Brain microvascular endothelial cell (primary cell): Measurements from ENCODE around the gene SIGMAR1.
A peak's percentile ranks its signal among the peaks of the same experiment; 100 is the strongest.

ENCODE experiments used
- DNase-seq: peaks from one replicate; pipeline ENCODE4 v3.0.0-alpha.2; 2020
- H3K27ac ChIP-seq: fragments of 250-450 bp; sonication (Bioruptor Pico); 2 replicates; pipeline ENCODE4 v1.5.1; 2020; ENCODE audit warnings: mild to moderate bottlenecking, moderate library complexity
- H3K27me3 ChIP-seq: fragments of 250-450 bp; sonication (Bioruptor Pico); replicated peaks from 2 replicates; pipeline ENCODE4 v1.5.1; 2020; ENCODE audit warnings: mild to moderate bottlenecking
- H3K36me3 ChIP-seq: fragments of 250-450 bp; sonication (Bioruptor Pico); replicated peaks from 2 replicates; pipeline ENCODE4 v1.5.1; 2020; ENCODE audit warnings: mild to moderate bottlenecking
- H3K4me3 ChIP-seq: 2 replicates; pipeline ENCODE4 v1.5.1; 2011; ENCODE audit warnings: low read depth, mild to moderate bottlenecking, control low read depth, low read length, moderate library complexity
- CTCF ChIP-seq: IDR thresholded peaks from 2 replicates; pipeline ENCODE4 v1.5.1; 2011; ENCODE audit warnings: low read depth, mild to moderate bottlenecking, moderate library complexity, low read length, control low read depth, inconsistent platforms; ENCODE audit errors: missing control alignments
- in situ Hi-C: cut with HindIII; loops from 2 replicates; pipeline ENCODE4 v1.10.0; 2017; ENCODE audit warnings: low sequenced_read_pairs, low pct_ligation_motif_present

The SIGMAR1 gene

GRCh38 chr9:34675869-34676268, 38.3 kb upstream of the SIGMAR1 start:
- Histone ChIP-seq H3K27me3 (no peaks in the 10 kb centered on the region), H3K4me3 (no peak overlapping the region), H3K36me3 (no peaks in the 10 kb centered on the region), H3K27ac (no peak overlapping the region)
- no peak for TF ChIP-seq CTCF
- in situ Hi-C loops, result no loop called here
- no peak for DNase-seq

- TF ChIP-seq CTCF, result peak; percentile 98
- H3K36me3 ChIP-seq, result no peaks in the 10 kb centered on the region
- H3K4me3 ChIP-seq, result no peak overlapping the region
- H3K27ac ChIP-seq, result no peak overlapping the region
- DNase-seq, result peak; percentile 72
- no peaks in the 10 kb centered on the region for H3K27me3 ChIP-seq
- in situ Hi-C loops, result no loop called here
Measured at GRCh38 chr9:34675048-34675714, 37.6 kb upstream of the SIGMAR1 start.

- Histone ChIP-seq H3K4me3 (no peak overlapping the region), H3K36me3 (no peaks in the 10 kb centered on the region), H3K27ac (no peak overlapping the region), H3K27me3 (no peaks in the 10 kb centered on the region)
- in situ Hi-C loops, result no loop called here
- DNase-seq, result no peak
- no peak for TF ChIP-seq CTCF
Measured at GRCh38 chr9:34674440-34674839, 36.9 kb upstream of the SIGMAR1 start.

GRCh38 chr9:34671307-34671706, 33.7 kb upstream of the SIGMAR1 start:
- H3K27ac ChIP-seq, result no peak overlapping the region
- no peak for DNase-seq
- no peak for TF ChIP-seq CTCF
- in situ Hi-C loops, result no loop called here
- H3K27me3 ChIP-seq, result no peaks in the 10 kb centered on the region
- H3K36me3 ChIP-seq, result no peaks in the 10 kb centered on the region
- H3K4me3 ChIP-seq, result no peak overlapping the region

DNA sequence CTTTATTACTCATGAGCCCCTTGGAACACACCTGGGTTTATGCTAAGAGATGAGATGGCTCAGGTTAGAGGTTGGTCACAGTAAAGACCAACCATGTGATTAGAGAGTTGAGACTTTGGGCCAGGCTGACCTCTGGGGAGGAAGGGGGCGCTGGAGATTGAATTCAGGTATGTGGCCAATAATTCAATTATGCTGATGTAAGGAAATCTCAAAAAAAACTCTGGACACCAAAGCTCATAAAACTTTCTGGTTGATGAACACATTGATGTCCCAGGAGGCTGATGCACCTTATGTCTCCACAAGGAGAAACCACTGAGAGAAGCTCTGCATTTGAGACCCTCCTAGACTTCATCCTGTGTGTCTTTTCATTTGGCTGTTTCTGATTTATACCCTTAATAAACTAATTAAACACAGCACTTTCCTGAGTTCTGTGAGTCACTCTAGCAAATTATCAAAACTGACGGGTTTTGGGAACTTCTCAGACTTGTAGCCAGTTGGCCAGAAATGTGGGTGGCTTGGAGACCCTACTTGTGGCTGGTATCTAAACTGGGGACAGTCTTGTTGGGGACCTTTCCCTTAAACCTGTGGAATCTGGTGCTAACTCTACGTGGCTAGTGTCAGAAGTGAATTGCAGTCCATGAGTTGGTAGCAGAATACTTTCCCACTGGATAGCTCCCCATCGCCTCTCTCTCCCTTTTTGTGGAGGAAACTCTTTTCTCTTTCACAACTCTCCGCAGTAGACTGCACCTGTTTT, 32.4 kb upstream of the SIGMAR1 start:
- H3K4me3 ChIP-seq, result no peak overlapping the region
- H3K27ac ChIP-seq, result no peak overlapping the region
- no peaks in the 10 kb centered on the region for H3K27me3 ChIP-seq
- H3K36me3 ChIP-seq, result no peaks in the 10 kb centered on the region
- in situ Hi-C loops, result no loop called here
- no peak for TF ChIP-seq CTCF
- DNase-seq, result no peak
